ENCODE results near the gene SLC35F6. TPM values are rescaled to one million over a fixed set of nuclear protein-coding genes. Genes with fewer than 3 reads are reported as not detected.

SLC35F6 gene
- total and polyA plus RNA-seq, 3 donors from 2014 or later: 15.5 to 42.5 (median 40.4) TPM

- Histone ChIP-seq H3K4me3 (peak overlapping the region in 1 of 2 donors; percentile 50), H3K9me3 (no peaks in the 10 kb centered on the region), H3K27me3 (no peaks in the 10 kb centered on the region), H3K27ac (peak overlapping the region in 1 of 2 donors; percentile 67), H3K36me3 (ENCODE audit: low read depth, missing control alignments) (no peaks in the 10 kb centered on the region), H3K4me1 (no peaks in the 10 kb centered on the region)
- DNase-seq: no peak
- TF ChIP-seq CTCF (IDR thresholded peaks at IDR 0.05) (no peak), POLR2A (IDR thresholded peaks at IDR 0.05) (no peak)
- 42 to 72% methylated on average over 8 to 19 of the region's 19 CpGs for WGBS, 2 donors
- intact Hi-C loops (cut with DNase I; ENCODE audit: low total_unique reads): no loop called here
These were observed 20.6 kb downstream of the SLC35F6 start for GRCh38 chr2:26784570-26785234.

- H3K27me3 ChIP-seq: no peaks in the 10 kb centered on the region
- no peaks in the 10 kb centered on the region for H3K36me3 ChIP-seq (ENCODE audit: low read depth, missing control alignments)
- 0 to 2% methylated on average over 21 to 52 of the region's 55 CpGs for WGBS, 2 donors
- peak; percentile 99 for DNase-seq
- H3K27ac ChIP-seq: peak within 1 kb of the TSS in 1 of 2 donors; percentile 67
- peak within 1 kb of the TSS; percentile 64 to 67 for H3K4me3 ChIP-seq
- TF ChIP-seq CTCF (IDR thresholded peaks at IDR 0.05): peak; percentile 39 to 53 (median 42)
- no peak for TF ChIP-seq POLR2A (IDR thresholded peaks at IDR 0.05)
- intact Hi-C loops (cut with DNase I; ENCODE audit: low total_unique reads): no loop called here
- H3K4me1 ChIP-seq: no peaks in the 10 kb centered on the region
- H3K9me3 ChIP-seq: no peaks in the 10 kb centered on the region
These were observed 21.5 kb downstream of the SLC35F6 start, which contains the start of gene CENPA for GRCh38 chr2:26785431-26786206. Gene CENPA, plus strand, starts transcription at chr2:26786056. Its CDS starts 141 bp downstream, at chr2:26786197.

GRCh38 chr2:26786207-26787028, 22.3 kb downstream of the SLC35F6 start:
- H3K4me3 ChIP-seq: peak overlapping the region; percentile 64 to 67
- H3K4me1 ChIP-seq: no peaks in the 10 kb centered on the region
- no peaks in the 10 kb centered on the region for H3K27me3 ChIP-seq
- H3K9me3 ChIP-seq: no peaks in the 10 kb centered on the region
- TF ChIP-seq CTCF (IDR thresholded peaks at IDR 0.05): no peak
- TF ChIP-seq POLR2A (IDR thresholded peaks at IDR 0.05): no peak
- no peaks in the 10 kb centered on the region for H3K36me3 ChIP-seq (ENCODE audit: low read depth, missing control alignments)
- H3K27ac ChIP-seq: no peak overlapping the region
- DNase-seq: no peak
- intact Hi-C loops (cut with DNase I; ENCODE audit: low total_unique reads): no loop called here
- 2 to 7% methylated on average over 15 to 51 of the region's 55 CpGs for WGBS, 2 donors

- Histone ChIP-seq H3K27me3 (no peaks in the 10 kb centered on the region), H3K27ac (no peak overlapping the region), H3K4me3 (no peak overlapping the region), H3K4me1 (no peaks in the 10 kb centered on the region), H3K9me3 (no peaks in the 10 kb centered on the region), H3K36me3 (ENCODE audit: low read depth, missing control alignments) (no peaks in the 10 kb centered on the region)
- intact Hi-C loops (cut with DNase I; ENCODE audit: low total_unique reads): no loop called here
- 69 to 96% methylated on average over 3 of the region's 3 CpGs for WGBS, 2 donors
- DNase-seq: no peak
- no peak for TF ChIP-seq CTCF (IDR thresholded peaks at IDR 0.05)
- no peak for TF ChIP-seq POLR2A (IDR thresholded peaks at IDR 0.05)
These were observed 28.6 kb downstream of the SLC35F6 start for GRCh38 chr2:26792720-26793119.
